Hematopoietic multipotent progenitor cell (in vitro differentiated cells): ENCODE measurements around the gene PHF20. TPM values are rescaled to one million over a fixed set of nuclear protein-coding genes. Genes with fewer than 3 reads are reported as not detected.
"Not testable (repeated sequence)": the region's sequence is repeated elsewhere in the genome, so short reads cannot be mapped to it uniquely, and the experiment has no call there.

Experiments used
- DNase-seq, 3 donors: peaks; one replicate each; pipeline ENCODE4 v3.0.0-alpha.2; 2011 to 2015; ENCODE audit warnings: low read depth in 2 of 3, low spot score in 2 of 3
- total RNA-seq: library from RNA; depleted of rRNA; stranded (reverse); fragments of >200 nt; gene quantifications from one replicate; pipeline ENCODE4 v1.2.3, GENCODE V29; 2012

PHF20 gene
- total RNA-seq, result 42.3 TPM

- peak; percentile 98 to 99 (median 98) for DNase-seq
Observed at GRCh38 chr20:35771689-35772562, at the start of gene PHF20. TSS of gene PHF20 (plus strand) at chr20:35772015. CDS start at chr20:35801523, 29,508 bp downstream.

- DNase-seq, result not testable (repeated sequence)
Observed at GRCh38 chr20:35723275-35723639, 48.6 kb upstream of the PHF20 start.

DNA sequence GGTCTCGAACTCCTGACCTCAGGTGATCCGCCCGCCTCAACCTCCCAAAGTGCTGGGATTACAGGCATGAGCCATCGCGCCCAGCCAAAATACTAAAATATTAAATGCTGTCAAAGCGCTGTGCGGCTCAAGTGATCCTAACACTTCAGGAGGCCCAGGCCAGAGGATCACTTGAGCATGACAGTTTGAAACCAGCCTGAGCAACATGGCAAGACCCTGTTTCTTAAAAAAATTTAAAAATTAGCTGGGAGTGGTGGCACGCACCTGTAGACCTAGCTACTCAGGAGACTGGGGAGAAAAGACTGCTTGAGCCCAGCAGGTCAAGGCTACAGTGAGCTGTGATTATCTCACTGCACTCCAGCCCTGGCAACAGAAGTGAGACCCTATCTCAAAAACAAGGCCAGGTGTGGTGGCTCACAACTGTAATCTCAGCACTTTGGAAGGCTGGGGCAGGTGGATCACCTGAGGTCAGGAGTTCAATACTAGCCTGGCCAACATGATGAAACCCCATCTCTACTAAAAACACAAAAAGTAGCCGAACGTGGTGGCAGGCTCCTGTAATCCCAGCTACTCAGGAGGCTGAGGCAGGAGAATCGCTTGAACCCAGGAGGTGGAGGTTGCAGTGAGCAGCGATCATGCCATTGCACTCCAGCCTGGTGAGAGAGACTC, 48.0 kb upstream of the PHF20 start:
- DNase-seq, result not testable (repeated sequence)

DNA sequence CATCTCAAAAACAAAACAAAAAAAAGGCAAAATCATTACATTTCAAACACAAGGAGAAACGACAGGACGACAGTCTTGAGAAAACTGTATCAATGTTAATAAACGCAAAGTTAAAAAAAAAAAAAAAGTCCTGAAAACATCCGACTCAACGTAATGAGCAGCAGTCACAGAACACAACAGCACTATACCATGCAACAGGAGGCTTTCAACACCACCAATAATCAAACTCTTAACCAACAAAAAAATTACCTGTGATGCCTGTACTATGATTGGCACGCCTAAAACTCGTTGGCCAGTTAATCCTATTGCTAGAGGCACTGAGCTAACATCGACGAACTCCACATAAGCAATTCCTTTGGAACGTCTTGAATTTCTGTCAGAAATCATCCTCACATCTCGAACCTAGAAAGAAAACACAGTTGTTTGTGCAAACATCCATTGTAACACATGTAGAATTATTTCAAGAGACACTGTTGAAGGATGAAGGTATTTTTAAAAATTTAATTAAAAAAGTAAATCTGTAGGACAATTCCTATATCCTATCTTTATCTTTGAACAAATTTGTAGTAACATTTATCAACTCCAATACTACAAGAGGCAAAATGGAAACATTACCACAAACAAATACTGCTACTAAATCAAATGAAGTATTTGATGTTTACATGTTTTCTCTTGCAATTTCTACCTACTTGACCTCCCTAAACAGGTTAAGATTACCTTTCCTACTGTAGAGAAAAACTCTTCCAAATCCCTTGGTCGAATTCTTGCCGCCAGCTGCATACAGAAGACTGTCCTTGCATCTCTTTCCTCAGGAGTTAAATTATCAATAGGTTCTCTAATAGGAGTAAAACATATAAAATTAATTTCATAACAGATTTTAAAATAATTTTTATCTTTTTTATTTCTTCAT, 47.2 kb upstream of the PHF20 start:
- DNase-seq, result no peak

- no peak for DNase-seq
Observed at GRCh38 chr20:35726842-35727711, 44.7 kb upstream of the PHF20 start.

DNA sequence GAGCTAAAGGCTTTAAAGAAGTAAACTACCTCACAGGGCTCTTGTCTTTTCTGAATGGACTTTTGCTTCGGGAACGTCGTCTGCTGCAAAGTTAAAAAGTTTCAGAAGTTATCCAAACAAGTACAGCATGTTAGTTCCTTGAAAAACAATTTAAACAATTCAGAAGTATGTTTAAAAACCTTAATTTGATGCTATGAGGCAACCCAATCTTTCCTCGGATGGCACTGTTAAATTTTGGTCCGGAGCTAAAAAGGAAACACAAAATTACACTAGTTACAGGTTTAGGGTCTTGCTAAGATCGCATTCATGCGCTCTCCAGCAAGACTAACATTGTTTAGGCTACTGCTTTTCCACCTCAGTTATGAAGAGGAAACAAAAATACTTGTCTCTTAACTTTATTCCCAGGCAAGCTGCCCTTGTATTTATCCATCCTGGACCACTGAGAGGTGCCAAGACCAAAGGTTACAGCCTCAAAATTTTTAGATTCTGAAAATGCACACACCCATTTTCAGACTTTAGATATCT, 42.5 kb upstream of the PHF20 start:
- no peak for DNase-seq

DNA sequence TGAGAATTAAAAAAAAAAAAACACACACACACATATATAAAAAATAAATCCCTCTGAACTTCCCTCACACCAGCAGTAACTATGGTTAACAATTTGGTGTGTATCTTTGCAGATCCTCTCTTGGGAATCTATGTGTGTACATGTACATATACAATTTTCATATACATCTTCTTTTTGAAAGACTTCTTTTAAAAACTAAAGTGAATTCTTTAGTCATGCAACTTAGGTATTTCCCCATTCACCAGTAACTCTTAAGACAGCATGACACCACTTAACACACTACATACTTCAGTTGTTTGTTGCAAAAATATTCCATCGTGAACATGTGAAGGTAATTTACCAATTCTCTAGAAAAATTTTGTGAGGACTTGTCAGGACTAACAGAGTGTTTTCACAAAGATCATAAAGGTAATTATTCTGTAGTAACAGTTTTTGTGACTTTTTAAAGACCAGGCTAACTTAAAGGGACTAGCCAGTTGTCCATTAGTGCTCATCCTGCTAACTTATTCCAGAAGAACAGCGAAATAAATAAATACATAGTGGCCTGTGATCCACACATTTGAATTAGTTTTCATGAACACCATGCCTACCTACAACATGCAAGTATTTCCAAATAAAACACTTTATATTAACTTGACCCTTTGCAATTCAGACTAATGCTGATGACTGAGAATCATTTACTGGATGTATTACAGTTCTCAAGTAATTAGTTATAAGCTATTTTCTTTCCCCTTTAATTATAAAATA, 41.8 kb upstream of the PHF20 start:
- DNase-seq, result no peak

- DNase-seq, result no peak
Observed at GRCh38 chr20:35730583-35731468, 41.0 kb upstream of the PHF20 start.

- no peak for DNase-seq
Observed at GRCh38 chr20:35731469-35731788, 40.4 kb upstream of the PHF20 start.

GRCh38 chr20:35731862-35732643, 39.8 kb upstream of the PHF20 start:
- DNase-seq, result no peak

DNA sequence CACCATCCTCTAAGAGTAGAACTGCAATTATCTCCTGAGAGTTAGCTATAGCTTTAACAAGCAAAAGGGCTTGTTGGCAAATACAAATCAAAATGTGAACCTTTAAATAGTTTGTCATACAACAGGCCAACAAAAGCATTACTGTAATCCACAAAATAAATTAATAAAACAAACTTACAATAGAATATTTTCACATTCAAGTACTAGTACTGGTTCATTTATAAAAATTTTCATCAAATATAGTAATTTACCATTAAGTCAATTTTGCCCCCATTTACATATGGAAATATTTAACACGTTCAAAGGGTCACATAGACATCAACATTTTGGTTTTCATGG, 39.2 kb upstream of the PHF20 start:
- no peak for DNase-seq

GRCh38 chr20:35734374-35734773, 37.4 kb upstream of the PHF20 start:
- DNase-seq, result no peak

GRCh38 chr20:35734777-35735649, 36.8 kb upstream of the PHF20 start:
- DNase-seq, result no peak

GRCh38 chr20:35735826-35736470, 35.9 kb upstream of the PHF20 start:
- no peak for DNase-seq

- DNase-seq, result no peak
Observed at GRCh38 chr20:35737865-35738333, 33.9 kb upstream of the PHF20 start.
